Stimulated activated CD8-positive, alpha-beta memory T cell treated with anti-CD3 and anti-CD28 coated beads, Interleukin-12 subunit alpha, Interleukin-12 subunit beta, amount 100 ng/mL, for 1 hour (primary cell): ENCODE results near the gene GPR89B.
"Not testable (repeated sequence)": the region's sequence is repeated elsewhere in the genome, so short reads cannot be mapped to it uniquely, and the experiment has no call there.

ENCODE experiments used
- DNase-seq: peaks from one replicate; pipeline ENCODE4 v3.0.0-alpha.2; 2020; ENCODE audit warnings: low read depth

GPR89B gene

GRCh38 chr1:147928236-147929132 lies at the start of gene GPR89B:
Gene GPR89B, plus strand, starts transcription at chr1:147928420. Its CDS starts 117 bp downstream, at chr1:147928537.
- peak; percentile 88 for DNase-seq

GRCh38 chr1:147879911-147880310 lies 48.3 kb upstream of the GPR89B start:
- no peak for DNase-seq

- DNase-seq = no peak
Measured at GRCh38 chr1:147882535-147882934, 45.7 kb upstream of the GPR89B start.

- peak; percentile 33 for DNase-seq
Measured at GRCh38 chr1:147890177-147890790, 37.9 kb upstream of the GPR89B start.

GRCh38 chr1:147891088-147891487 lies 37.1 kb upstream of the GPR89B start:
- no peak for DNase-seq

- DNase-seq = no peak
Measured at GRCh38 chr1:147892216-147892615, 36.0 kb upstream of the GPR89B start.

GRCh38 chr1:147892731-147893214 lies 35.4 kb upstream of the GPR89B start:
- DNase-seq = no peak

GRCh38 chr1:147895123-147895522 lies 33.1 kb upstream of the GPR89B start:
- DNase-seq = no peak

GRCh38 chr1:147897029-147897752 lies 31.0 kb upstream of the GPR89B start:
- DNase-seq = no peak

GRCh38 chr1:147897789-147898188 lies 30.4 kb upstream of the GPR89B start:
- no peak for DNase-seq

GRCh38 chr1:147902253-147902845 lies 25.9 kb upstream of the GPR89B start, which contains the start of gene GJA8:
Gene GJA8, plus strand, starts transcription at chr1:147902795. Its CDS starts 5,161 bp downstream, at chr1:147907956.
- DNase-seq = no peak

- no peak for DNase-seq
Measured at GRCh38 chr1:147904726-147905125, 23.5 kb upstream of the GPR89B start.

- DNase-seq = no peak
Measured at GRCh38 chr1:147907786-147908509, 20.3 kb upstream of the GPR89B start.

- DNase-seq = no peak
Measured at GRCh38 chr1:147912553-147912952, 15.7 kb upstream of the GPR89B start.

- DNase-seq = no peak
Measured at GRCh38 chr1:147913362-147913942, 14.8 kb upstream of the GPR89B start.

GRCh38 chr1:147919896-147920295 lies 8.3 kb upstream of the GPR89B start:
- no peak for DNase-seq

- DNase-seq = no peak
Measured at GRCh38 chr1:147924813-147925212, 3.4 kb upstream of the GPR89B start.

- DNase-seq = not testable (repeated sequence)
Measured at GRCh38 chr1:147927215-147927614, 1.0 kb upstream of the GPR89B start.

- not testable (repeated sequence) for DNase-seq
Measured at GRCh38 chr1:147927689-147928088, 531 bp upstream of the GPR89B start.

GRCh38 chr1:147931137-147931536 lies 2.9 kb downstream of the GPR89B start:
- not testable (repeated sequence) for DNase-seq

GRCh38 chr1:147935296-147935695 lies 7.1 kb downstream of the GPR89B start:
- not testable (repeated sequence) for DNase-seq
